Stomach (tissue), 9 donors: Measurements from ENCODE around the gene PPIP5K2. TPM values are rescaled to one million over a fixed set of nuclear protein-coding genes. Genes with fewer than 3 reads are reported as not detected.

Experiments used
- DNase-seq, 2 donors: peaks; one replicate each; pipeline versions ENCODE4 v3.0.0 to v3.0.0-alpha.2; 2013 to 2019
- H3K27ac ChIP-seq, 5 donors: fragments of 200-600 bp in 4 of 5; sonication (generic) in 4 of 5; one replicate each; pipeline ENCODE4 v1.5.1; 2013 to 2019; ENCODE audit warnings: mild to moderate bottlenecking in 1 of 5, moderate library complexity in 1 of 5
- H3K27me3 ChIP-seq, 3 donors: fragments of 200-600 bp; sonication (generic); one replicate each; pipeline ENCODE4 v1.5.1; 2017 to 2019; ENCODE audit warnings: mixed run types in 1 of 3
- H3K36me3 ChIP-seq, 4 donors: fragments of 200-600 bp; sonication (generic); 1 replicate in 3 of 4; 2 replicates in 1 of 4; pipeline ENCODE4 v1.5.1; 2016 to 2019
- H3K4me1 ChIP-seq, 4 donors: fragments of 200-600 bp; sonication (generic); one replicate each; pipeline ENCODE4 v1.5.1; 2016 to 2019
- H3K4me3 ChIP-seq, 4 donors: fragments of 200-600 bp; sonication (generic) in 3 of 4; one replicate each; pipeline ENCODE4 v1.5.1; 2016 to 2019; ENCODE audit warnings: mild to moderate bottlenecking in 1 of 4
- H3K9me3 ChIP-seq, 4 donors: fragments of 200-600 bp; sonication (generic); one replicate each; pipeline ENCODE4 v1.5.1; 2016 to 2019
- EP300 ChIP-seq: sonication (generic); formaldehyde crosslinking; IDR thresholded peaks from one replicate; pipeline ENCODE4 v1.6.1; 2017; ENCODE audit warnings: antibody characterized with exemption
- POLR2A ChIP-seq, 4 donors: fragments of 450-650 bp; IDR thresholded peaks; one replicate each; pipeline ENCODE4 v1.6.1; 2016; ENCODE audit warnings: antibody characterized with exemption in 4 of 4, control low read depth in 2 of 4, mild to moderate bottlenecking in 1 of 4, moderate library complexity in 1 of 4
- POLR2AphosphoS5 ChIP-seq, 3 donors: sonication (generic); formaldehyde crosslinking; IDR thresholded peaks; one replicate each; pipeline ENCODE4 v1.6.1; 2016; ENCODE audit warnings: antibody characterized with exemption in 3 of 3
- WGBS, 5 donors: extraction: QIAGEN DNeasy Blood & Tissue Kit in 3 of 5; methylation state at CpG; one replicate each; pipeline versions ENCODE4 v1.1.5 to v1.1.7; 2013 to 2018; 5-methylcytosine and 5-hydroxymethylcytosine counted together
- intact Hi-C: fragments of 100-400 bp; cut with DNase I; formaldehyde crosslinking; loops from one replicate; pipeline ENCODE4 v1.15.1; 2023; ENCODE audit warnings: low total_unique reads
- polyA plus RNA-seq, 3 donors: library from polyadenylated mRNA; stranded (reverse); fragments of 200-250 nt; gene quantifications; one replicate each; pipeline ENCODE4 v1.2.3, GENCODE V29; 2013
- total RNA-seq, 5 donors: library from RNA; depleted of rRNA; stranded (reverse); fragments of >200 nt; gene quantifications; one replicate each; pipeline versions ENCODE4 v1.1.0 to v1.2.3, GENCODE V29; 2014 to 2016
- TF ChIP-seq, protein P1 (sequence below), 7 experiments: fragments of 450-650 bp in 4 of 7; fragments of 200-600 bp in 3 of 7; sonication (generic) in 3 of 7; IDR thresholded peaks; one replicate each; pipeline ENCODE4 v1.5.1; 2016 to 2019; ENCODE audit warnings: antibody characterized with exemption in 7 of 7, control low read depth in 2 of 7, mild to moderate bottlenecking in 1 of 7
- donor health status: healthy with polysubstance abuse.
- donor health status: Bipolar disorder and iron deficiency.
- donor health status: healthy.

The PPIP5K2 gene
- total and polyA plus RNA-seq, 8 donors, result 12.1 to 101 (median 28.2) TPM

DNA sequence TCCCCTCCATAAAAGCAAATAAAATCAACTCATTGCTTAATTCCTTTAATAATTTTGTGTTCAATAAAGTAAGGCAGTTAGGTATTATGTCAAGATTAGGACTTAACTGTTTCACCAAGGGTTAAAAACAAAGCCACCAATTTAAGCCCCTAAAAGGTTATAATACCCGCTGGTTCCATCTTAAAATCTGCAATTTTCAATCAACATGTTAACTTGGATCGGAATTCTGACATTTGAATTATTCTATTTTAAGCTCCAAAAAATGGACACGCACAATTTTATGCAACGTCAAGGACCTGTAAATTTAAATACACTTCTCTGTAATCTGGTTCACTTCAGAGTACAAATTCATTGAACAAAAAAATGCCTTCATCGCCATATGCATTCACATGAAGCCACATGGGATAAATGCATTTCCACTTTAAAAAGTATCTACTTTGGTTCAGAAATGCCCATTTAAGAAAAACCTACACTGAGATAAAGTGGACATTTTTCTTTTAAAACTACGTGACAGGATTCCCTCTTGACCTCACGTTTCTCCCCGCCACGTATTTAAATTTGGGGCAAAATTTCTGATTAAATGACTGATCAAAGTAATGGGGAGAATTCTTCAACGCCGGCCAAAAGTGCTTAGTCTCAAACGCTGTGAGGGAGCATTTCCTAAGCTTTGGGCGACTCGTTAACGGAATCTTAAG, 884 bp upstream of the PPIP5K2 start:
- peaks cover 0 to 51% (median 33%) of the 10 kb centered on the region in 4 donors for H3K4me1 ChIP-seq
- peak overlapping the region; percentile 70 to 86 (median 85) for H3K4me3 ChIP-seq
- no peaks in the 10 kb centered on the region for H3K27me3 ChIP-seq
- H3K9me3 ChIP-seq, result no peaks in the 10 kb centered on the region
- H3K36me3 ChIP-seq, result no peaks in the 10 kb centered on the region
- WGBS, 5 donors, result 0 to 1% (median 1%) methylated on average over 15 of the region's 15 CpGs
- peak in 1 of 2 donors; percentile 46 for DNase-seq
- intact Hi-C loops, result no loop called here
- peak overlapping the region; percentile 89 to 96 (median 94) for H3K27ac ChIP-seq
- TF ChIP-seq, protein P1, sequence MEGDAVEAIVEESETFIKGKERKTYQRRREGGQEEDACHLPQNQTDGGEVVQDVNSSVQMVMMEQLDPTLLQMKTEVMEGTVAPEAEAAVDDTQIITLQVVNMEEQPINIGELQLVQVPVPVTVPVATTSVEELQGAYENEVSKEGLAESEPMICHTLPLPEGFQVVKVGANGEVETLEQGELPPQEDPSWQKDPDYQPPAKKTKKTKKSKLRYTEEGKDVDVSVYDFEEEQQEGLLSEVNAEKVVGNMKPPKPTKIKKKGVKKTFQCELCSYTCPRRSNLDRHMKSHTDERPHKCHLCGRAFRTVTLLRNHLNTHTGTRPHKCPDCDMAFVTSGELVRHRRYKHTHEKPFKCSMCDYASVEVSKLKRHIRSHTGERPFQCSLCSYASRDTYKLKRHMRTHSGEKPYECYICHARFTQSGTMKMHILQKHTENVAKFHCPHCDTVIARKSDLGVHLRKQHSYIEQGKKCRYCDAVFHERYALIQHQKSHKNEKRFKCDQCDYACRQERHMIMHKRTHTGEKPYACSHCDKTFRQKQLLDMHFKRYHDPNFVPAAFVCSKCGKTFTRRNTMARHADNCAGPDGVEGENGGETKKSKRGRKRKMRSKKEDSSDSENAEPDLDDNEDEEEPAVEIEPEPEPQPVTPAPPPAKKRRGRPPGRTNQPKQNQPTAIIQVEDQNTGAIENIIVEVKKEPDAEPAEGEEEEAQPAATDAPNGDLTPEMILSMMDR (IDR thresholded peaks at IDR 0.05), result no peak
- TF ChIP-seq POLR2A (IDR thresholded peaks at IDR 0.05) (no peak), EP300 (no peak), POLR2AphosphoS5 (IDR thresholded peaks at IDR 0.05) (no peak)

DNA sequence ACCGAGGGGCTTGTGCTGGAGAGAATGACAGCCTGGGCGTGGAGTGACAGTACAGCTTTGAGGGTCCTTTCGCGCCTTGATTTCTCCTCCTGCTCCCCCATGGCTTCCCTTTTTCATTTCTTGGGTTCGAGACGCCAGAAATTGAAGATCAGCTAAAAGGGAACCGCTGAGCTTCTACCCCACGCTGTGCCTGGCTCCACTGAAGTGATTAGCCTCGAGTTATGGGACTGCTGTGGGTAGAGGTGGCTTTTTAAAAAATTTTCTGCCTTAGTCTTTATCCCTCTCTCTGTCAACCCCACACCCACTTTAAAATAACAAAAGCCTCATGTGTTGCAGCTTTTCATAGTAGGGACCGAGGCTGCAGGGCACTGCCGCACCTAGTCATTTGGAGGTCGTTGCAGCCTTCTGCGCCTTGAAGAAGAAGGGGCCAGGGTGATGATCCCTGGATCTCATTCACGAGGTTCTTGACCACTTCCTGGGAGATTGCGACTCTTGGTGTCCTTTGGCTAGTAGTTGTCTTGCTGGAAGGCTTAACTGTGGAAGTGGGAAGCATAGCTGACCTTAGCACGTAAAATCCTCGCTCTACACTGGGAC, 603 bp downstream of the PPIP5K2 start:
- peak in 1 of 2 donors; percentile 47 for DNase-seq
- WGBS, 5 donors, result 0 to 2% (median 1%) methylated on average over 17 of the region's 17 CpGs
- Histone ChIP-seq H3K27me3 (no peaks in the 10 kb centered on the region), H3K4me1 (peaks cover 0 to 57% (median 35%) of the 10 kb centered on the region in 4 donors), H3K27ac (peak overlapping the region; percentile 89 to 96 (median 94)), H3K36me3 (no peaks in the 10 kb centered on the region), H3K4me3 (peak overlapping the region; percentile 70 to 86 (median 85)), H3K9me3 (no peaks in the 10 kb centered on the region)
- TF ChIP-seq EP300 (no peak), POLR2A (IDR thresholded peaks at IDR 0.05) (no peak)
- TF ChIP-seq, protein P1 (IDR thresholded peaks at IDR 0.05), result no peak
- intact Hi-C loops, result no loop called here

GRCh38 chr5:103122242-103122641, 2.1 kb downstream of the PPIP5K2 start:
- H3K27ac ChIP-seq, result no peak overlapping the region
- 38 to 71% (median 58%) methylated on average over 3 of the region's 3 CpGs for WGBS, 5 donors
- no peak for DNase-seq

GRCh38 chr5:103126557-103126956, 6.5 kb downstream of the PPIP5K2 start:
- Histone ChIP-seq H3K4me3 (no peak overlapping the region), H3K36me3 (peaks cover 0 to 10% (median 0%) of the 10 kb centered on the region in 4 donors), H3K27ac (no peak overlapping the region), H3K27me3 (no peaks in the 10 kb centered on the region), H3K4me1 (peaks cover 0 to 46% (median 15%) of the 10 kb centered on the region in 4 donors), H3K9me3 (no peaks in the 10 kb centered on the region)
- WGBS, 5 donors, result 75 to 87% (median 83%) methylated on average over 5 of the region's 5 CpGs
- DNase-seq, result no peak
- intact Hi-C loops, result no loop called here
- TF ChIP-seq POLR2A (IDR thresholded peaks at IDR 0.05), result no peak
- TF ChIP-seq EP300, result no peak
- TF ChIP-seq, protein P1 (IDR thresholded peaks at IDR 0.05), result no peak
- no peak for TF ChIP-seq POLR2AphosphoS5 (IDR thresholded peaks at IDR 0.05)

More at GRCh38 chr5:103122242-103122641, 2.1 kb downstream of the PPIP5K2 start:
- no peak overlapping the region for H3K4me3 ChIP-seq
- no peaks in the 10 kb centered on the region for H3K27me3 ChIP-seq
- no peaks in the 10 kb centered on the region for H3K9me3 ChIP-seq
- H3K4me1 ChIP-seq, result peaks cover 0 to 69% (median 36%) of the 10 kb centered on the region in 4 donors
- TF ChIP-seq POLR2AphosphoS5 (IDR thresholded peaks at IDR 0.05), result no peak
- H3K36me3 ChIP-seq, result no peaks in the 10 kb centered on the region
- intact Hi-C loops, result no loop called here
